DOHH2 (cell line): ENCODE data around the gene HSD3B2.

Source experiments
- CTCF ChIP-seq: fragments of 200-600 bp; sonication (generic); IDR thresholded peaks from one replicate; pipeline ENCODE4 v1.5.1; 2014; ENCODE audit warnings: antibody characterized with exemption, mild to moderate bottlenecking, low read depth, low read length; ENCODE audit not compliant: poor library complexity, severe bottlenecking
- EZH2phosphoT487 ChIP-seq: fragments of 200-600 bp; sonication (generic); IDR thresholded peaks from 2 replicates; pipeline ENCODE4 v1.6.1; 2017; ENCODE audit warnings: borderline replicate concordance, mild to moderate bottlenecking, antibody characterized with exemption, low read length, moderate library complexity, mixed read lengths

DNA sequence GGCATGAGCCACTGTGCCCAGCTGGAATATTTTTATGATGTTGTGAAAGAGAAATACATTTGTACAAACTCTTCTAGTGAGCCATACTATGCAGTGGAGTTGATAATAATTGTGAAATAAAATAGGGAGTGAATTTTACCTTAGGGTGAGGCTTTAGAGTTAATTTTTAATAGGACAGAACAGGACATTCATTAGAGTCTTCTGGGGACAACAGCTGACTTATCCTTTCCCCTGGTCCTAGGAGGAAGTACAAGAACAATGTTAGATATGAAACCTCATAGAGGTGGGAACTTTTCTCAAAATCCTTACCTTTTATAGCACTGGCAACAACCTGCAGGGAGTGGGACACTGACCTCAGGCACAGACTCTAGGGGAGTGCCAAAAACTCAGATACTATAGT lies 24.4 kb upstream of the HSD3B2 start:
- TF ChIP-seq CTCF (no peak), EZH2phosphoT487 (no peak)
